ENCODE measurements around the gene MPZL2. TPM values are rescaled to one million over a fixed set of nuclear protein-coding genes. Genes with fewer than 3 reads are reported as not detected.

Gene MPZL2
- total and polyA plus RNA-seq, 10 of the 15 experiments (the other 5 are each of a cell fraction or from before 2014, with no cell fraction given): 0.81 to 4.8 (median 3.1) TPM

DNA sequence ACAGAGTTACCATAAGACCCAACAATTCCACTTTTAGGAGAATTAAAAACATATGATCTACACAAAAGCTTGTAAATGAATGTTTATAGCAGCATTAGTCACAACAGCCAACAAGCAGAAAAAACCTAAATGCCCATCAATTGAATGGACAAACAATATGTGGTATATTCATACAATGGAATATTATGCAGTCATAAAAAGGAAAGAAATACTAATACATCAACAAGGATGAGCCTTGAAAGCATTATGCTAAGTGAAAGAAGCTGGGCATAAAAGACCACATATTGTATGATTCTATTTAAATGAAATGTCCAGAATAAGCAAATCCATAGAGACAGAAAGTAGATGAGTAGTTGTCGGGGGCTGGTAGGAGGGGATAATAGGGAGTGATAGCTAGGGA lies 5.0 kb downstream of the MPZL2 start (continued):
- TF ChIP-seq NBN (IDR thresholded peaks at IDR 0.05) (no peak), RCOR1 (conservative IDR thresholded peaks at IDR 0.05; ENCODE audit: low read depth, low read length) (no peak), LARP7 (IDR thresholded peaks at IDR 0.05) (no peak), IRF4 (IDR thresholded peaks at IDR 0.05; ENCODE audit: low read depth, low read length) (no peak), IKZF1 (conservative IDR thresholded peaks at IDR 0.05) (no peak)
- TF ChIP-seq, protein P1, sequence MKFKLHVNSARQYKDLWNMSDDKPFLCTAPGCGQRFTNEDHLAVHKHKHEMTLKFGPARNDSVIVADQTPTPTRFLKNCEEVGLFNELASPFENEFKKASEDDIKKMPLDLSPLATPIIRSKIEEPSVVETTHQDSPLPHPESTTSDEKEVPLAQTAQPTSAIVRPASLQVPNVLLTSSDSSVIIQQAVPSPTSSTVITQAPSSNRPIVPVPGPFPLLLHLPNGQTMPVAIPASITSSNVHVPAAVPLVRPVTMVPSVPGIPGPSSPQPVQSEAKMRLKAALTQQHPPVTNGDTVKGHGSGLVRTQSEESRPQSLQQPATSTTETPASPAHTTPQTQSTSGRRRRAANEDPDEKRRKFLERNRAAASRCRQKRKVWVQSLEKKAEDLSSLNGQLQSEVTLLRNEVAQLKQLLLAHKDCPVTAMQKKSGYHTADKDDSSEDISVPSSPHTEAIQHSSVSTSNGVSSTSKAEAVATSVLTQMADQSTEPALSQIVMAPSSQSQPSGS (IDR thresholded peaks at IDR 0.05; ENCODE audit: low read length): no peak

DNA sequence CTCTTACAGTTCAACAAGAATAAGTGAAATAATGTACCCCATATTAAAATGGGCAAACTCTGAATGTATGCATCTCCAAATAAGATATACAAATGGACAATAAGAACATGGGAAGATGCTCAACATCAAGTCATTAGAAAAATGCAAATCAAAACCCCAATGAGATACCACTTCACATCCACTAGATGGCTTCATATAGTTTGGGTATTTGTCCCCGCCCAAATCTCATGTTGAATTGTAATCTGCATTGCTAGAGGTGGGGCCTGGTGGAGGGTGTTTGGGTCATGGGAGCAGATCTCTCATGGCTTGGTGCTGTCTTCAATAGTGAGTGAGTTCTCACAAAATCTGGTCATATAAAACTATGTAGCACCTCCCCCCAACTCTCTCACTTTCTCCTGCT lies 5.7 kb downstream of the MPZL2 start:
- BruUV-seq (replicated peaks): no TSS peak
- Histone ChIP-seq H3K27me3 (replicated peaks in 1 of 2; ENCODE audit: control insufficient read depth in 2 of 2, insufficient read depth in 2 of 2, low read length in 1 of 2) (peaks cover 0 to 2% of the 10 kb centered on the region in 2 experiments; a peak in 1 of 4 replicates), H3K79me2 (ENCODE audit: control insufficient read depth, insufficient read depth, low read length) (no peaks in the 10 kb centered on the region), H3K4me2 (ENCODE audit: control insufficient read depth, insufficient read depth) (no peak overlapping the region), H3K27ac (ENCODE audit: control insufficient read depth, insufficient read depth) (no peak overlapping the region), H3K4me3 (no peak overlapping the region), H4K20me1 (ENCODE audit: control insufficient read depth, insufficient read depth) (no peaks in the 10 kb centered on the region), H3K9me3 (replicated peaks; ENCODE audit: control insufficient read depth, insufficient read depth, low read length) (no peaks in the 10 kb centered on the region; the same call in 1 of the 3 replicates), H3K9ac (ENCODE audit: control insufficient read depth, insufficient read depth, low read length) (no peak overlapping the region), H2AFZ (ENCODE audit: control insufficient read depth, low read depth, low read length) (no peak overlapping the region), H3K4me1 (ENCODE audit: control insufficient read depth, insufficient read depth, low read length) (peaks cover 2% of the 10 kb centered on the region; the same call in 1 of the 2 replicates), H3K36me3 (ENCODE audit: control insufficient read depth in 2 of 2, insufficient read depth in 2 of 2, low read length in 1 of 2) (no peaks in the 10 kb centered on the region)
- RAD21 ChIA-PET (ENCODE audit: unreplicated experiment): interaction anchor here (1.6 kb wide), 1 partner anchor 42 kb away, joined by 3 read pairs; no protein-coding TSS in a partner anchor
- intact Hi-C loops (cut with micrococcal nuclease; ENCODE audit: unreplicated experiment) (no loop called here), in situ Hi-C loops (cut with MboI) (no loop called here)
- WGBS (ENCODE audit: insufficient coverage, insufficient replicate concordance, low lambda C conversion rate, missing lambda C conversion rate): 0% methylated on average over 1 of the region's 1 CpG
- CTCF ChIA-PET: interaction anchor here (1.2 to 6.4 kb wide), 4 partner anchors 10 to 60 kb away, joined by 3 to 39 read pairs (median 4); partner anchors contain the start of gene JAML
- no peak for DNase-seq (ENCODE audit: low read depth, low spot score)
- POLR2A ChIA-PET: no interaction called here
- no peak for FAIRE-seq
- ATAC-seq: no peak
- SMC1A ChIA-PET (ENCODE audit: uncharacterized antibody, unreplicated experiment): interaction anchor here (1.3 to 10.2 kb wide), 3 partner anchors 20 to 56 kb away, joined by 4 to 56 read pairs (median 17); no protein-coding TSS in a partner anchor
- TF ChIP-seq CTCF (IDR thresholded peaks at IDR 0.05 in 2 of 3, conservative IDR thresholded peaks at IDR 0.05 in 1 of 3; ENCODE audit: control insufficient read depth in 2 of 3, extremely low read depth in 1 of 3, insufficient read depth in 1 of 3, low read depth in 3 of 3, low read length in 3 of 3): peak in 1 of 3 experiments; percentile 25; a peak in 1 of 6 replicates
- TF ChIP-seq EZH2 (IDR thresholded peaks at IDR 0.05; ENCODE audit: borderline replicate concordance, control insufficient read depth, low read depth, low read length): no peak
- no peak for TF ChIP-seq BRCA1 (IDR thresholded peaks at IDR 0.05; ENCODE audit: low read depth, low read length)
- no peak for TF ChIP-seq PBX3 (IDR thresholded peaks at IDR 0.05; ENCODE audit: insufficient replicate concordance, low read depth, low read length)
- TF ChIP-seq, protein P2, sequence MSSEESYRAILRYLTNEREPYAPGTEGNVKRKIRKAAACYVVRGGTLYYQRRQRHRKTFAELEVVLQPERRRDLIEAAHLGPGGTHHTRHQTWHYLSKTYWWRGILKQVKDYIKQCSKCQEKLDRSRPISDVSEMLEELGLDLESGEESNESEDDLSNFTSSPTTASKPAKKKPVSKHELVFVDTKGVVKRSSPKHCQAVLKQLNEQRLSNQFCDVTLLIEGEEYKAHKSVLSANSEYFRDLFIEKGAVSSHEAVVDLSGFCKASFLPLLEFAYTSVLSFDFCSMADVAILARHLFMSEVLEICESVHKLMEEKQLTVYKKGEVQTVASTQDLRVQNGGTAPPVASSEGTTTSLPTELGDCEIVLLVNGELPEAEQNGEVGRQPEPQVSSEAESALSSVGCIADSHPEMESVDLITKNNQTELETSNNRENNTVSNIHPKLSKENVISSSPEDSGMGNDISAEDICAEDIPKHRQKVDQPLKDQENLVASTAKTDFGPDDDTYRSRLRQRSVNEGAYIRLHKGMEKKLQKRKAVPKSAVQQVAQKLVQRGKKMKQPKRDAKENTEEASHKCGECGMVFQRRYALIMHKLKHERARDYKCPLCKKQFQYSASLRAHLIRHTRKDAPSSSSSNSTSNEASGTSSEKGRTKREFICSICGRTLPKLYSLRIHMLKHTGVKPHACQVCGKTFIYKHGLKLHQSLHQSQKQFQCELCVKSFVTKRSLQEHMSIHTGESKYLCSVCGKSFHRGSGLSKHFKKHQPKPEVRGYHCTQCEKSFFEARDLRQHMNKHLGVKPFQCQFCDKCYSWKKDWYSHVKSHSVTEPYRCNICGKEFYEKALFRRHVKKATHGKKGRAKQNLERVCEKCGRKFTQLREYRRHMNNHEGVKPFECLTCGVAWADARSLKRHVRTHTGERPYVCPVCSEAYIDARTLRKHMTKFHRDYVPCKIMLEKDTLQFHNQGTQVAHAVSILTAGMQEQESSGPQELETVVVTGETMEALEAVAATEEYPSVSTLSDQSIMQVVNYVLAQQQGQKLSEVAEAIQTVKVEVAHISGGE (CRISPR knock-in tag; IDR thresholded peaks at IDR 0.05): no peak
- no peak for TF ChIP-seq E4F1 (IDR thresholded peaks at IDR 0.05; ENCODE audit: borderline replicate concordance, partially characterized antibody)

Data from GM12878 (cell line).